PFSK-1 (cell line): Measurements from ENCODE around the gene TAC4.

Source experiments
- POLR2AphosphoS5 ChIP-seq: IDR thresholded peaks from 2 replicates; pipeline ENCODE4 v1.6.1; 2012; ENCODE audit warnings: low read depth, mild to moderate bottlenecking, control low read depth, low read length, moderate library complexity
- SIN3A ChIP-seq: IDR thresholded peaks from 2 replicates; pipeline ENCODE4 v1.6.1; 2012; ENCODE audit warnings: mild to moderate bottlenecking, low read length, moderate library complexity, borderline replicate concordance; ENCODE audit not compliant: insufficient read depth
- TAF1 ChIP-seq: IDR thresholded peaks from 2 replicates; pipeline ENCODE4 v1.6.1; 2012; ENCODE audit warnings: low read length, control low read depth, borderline replicate concordance; ENCODE audit not compliant: insufficient read depth
- TF ChIP-seq, protein P1 (sequence below), 2 experiments: IDR thresholded peaks; 2 replicates each; pipeline versions ENCODE4 v1.6.1 to v1.8.0; 2011 to 2012; ENCODE audit warnings: low read depth in 2 of 2, low read length in 2 of 2, control low read depth in 1 of 2, inconsistent platforms in 1 of 2, mild to moderate bottlenecking in 1 of 2, moderate library complexity in 1 of 2; ENCODE audit not compliant: insufficient read depth in 1 of 2

DNA sequence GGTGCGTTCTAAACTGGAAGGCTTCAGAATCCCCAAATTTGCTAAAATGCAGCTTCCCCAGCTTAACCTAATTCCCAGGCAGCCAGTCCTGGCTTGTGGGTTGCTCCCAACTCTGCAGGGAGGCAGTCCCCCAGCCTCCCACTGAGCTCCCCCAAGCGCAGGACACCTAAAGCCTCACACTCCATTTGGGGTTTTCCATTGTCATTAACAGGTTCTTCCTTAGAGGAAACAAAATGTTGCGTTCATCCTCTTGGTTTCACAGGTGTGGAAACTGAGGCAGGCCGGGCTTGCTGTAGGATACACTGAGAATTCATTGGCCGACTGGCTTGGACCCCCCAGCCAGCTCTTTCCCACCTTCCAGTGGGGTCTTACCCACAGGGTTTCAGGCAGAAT is 2.3 kb upstream of the TAC4 start:
- TF ChIP-seq TAF1 (no peak), POLR2AphosphoS5 (no peak), SIN3A (no peak)
- TF ChIP-seq, protein P1, sequence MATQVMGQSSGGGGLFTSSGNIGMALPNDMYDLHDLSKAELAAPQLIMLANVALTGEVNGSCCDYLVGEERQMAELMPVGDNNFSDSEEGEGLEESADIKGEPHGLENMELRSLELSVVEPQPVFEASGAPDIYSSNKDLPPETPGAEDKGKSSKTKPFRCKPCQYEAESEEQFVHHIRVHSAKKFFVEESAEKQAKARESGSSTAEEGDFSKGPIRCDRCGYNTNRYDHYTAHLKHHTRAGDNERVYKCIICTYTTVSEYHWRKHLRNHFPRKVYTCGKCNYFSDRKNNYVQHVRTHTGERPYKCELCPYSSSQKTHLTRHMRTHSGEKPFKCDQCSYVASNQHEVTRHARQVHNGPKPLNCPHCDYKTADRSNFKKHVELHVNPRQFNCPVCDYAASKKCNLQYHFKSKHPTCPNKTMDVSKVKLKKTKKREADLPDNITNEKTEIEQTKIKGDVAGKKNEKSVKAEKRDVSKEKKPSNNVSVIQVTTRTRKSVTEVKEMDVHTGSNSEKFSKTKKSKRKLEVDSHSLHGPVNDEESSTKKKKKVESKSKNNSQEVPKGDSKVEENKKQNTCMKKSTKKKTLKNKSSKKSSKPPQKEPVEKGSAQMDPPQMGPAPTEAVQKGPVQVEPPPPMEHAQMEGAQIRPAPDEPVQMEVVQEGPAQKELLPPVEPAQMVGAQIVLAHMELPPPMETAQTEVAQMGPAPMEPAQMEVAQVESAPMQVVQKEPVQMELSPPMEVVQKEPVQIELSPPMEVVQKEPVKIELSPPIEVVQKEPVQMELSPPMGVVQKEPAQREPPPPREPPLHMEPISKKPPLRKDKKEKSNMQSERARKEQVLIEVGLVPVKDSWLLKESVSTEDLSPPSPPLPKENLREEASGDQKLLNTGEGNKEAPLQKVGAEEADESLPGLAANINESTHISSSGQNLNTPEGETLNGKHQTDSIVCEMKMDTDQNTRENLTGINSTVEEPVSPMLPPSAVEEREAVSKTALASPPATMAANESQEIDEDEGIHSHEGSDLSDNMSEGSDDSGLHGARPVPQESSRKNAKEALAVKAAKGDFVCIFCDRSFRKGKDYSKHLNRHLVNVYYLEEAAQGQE (IDR thresholded peaks at IDR 0.05; ENCODE audit: insufficient read depth in 1 of 2, low read depth in 2 of 2, low read length in 2 of 2): no peak
